Measurements from ENCODE around the gene KLC3.

The KLC3 gene

GRCh38 chr19:45344621-45345505 is 4.3 kb downstream of the KLC3 start:
- H3K18ac ChIP-seq (ENCODE audit: low read depth in 1 of 2, low read length in 2 of 2) = no peak overlapping the region
- no peak overlapping the region for H3K4me3 ChIP-seq (ENCODE audit: insufficient read depth in 1 of 2, low read depth in 1 of 2, low read length in 2 of 2)
- no peaks in the 10 kb centered on the region for H3K9me3 ChIP-seq (ENCODE audit: control insufficient read depth, low read length)
- no peak for DNase-seq
- no peaks in the 10 kb centered on the region for H3K79me1 ChIP-seq (replicated peaks; ENCODE audit: low read length, poor library complexity, severe bottlenecking)
- no peak overlapping the region for H2BK5ac ChIP-seq (ENCODE audit: low read depth, low read length, poor library complexity, severe bottlenecking)
- H3K4me2 ChIP-seq (ENCODE audit: low read length, poor library complexity, severe bottlenecking) = no peak overlapping the region
- no peak overlapping the region for H2AK5ac ChIP-seq (ENCODE audit: low read length, severe bottlenecking)
- no peak overlapping the region for H3K9ac ChIP-seq (ENCODE audit: low read length)
- no peak overlapping the region for H2BK12ac ChIP-seq (ENCODE audit: low read length in 2 of 2)
- peaks cover 0 to 8% of the 10 kb centered on the region in 2 experiments for H3K36me3 ChIP-seq (ENCODE audit: control insufficient read depth in 1 of 2, insufficient read depth in 2 of 2, low read depth in 1 of 2, low read length in 2 of 2)
- no peak overlapping the region for H2BK120ac ChIP-seq (ENCODE audit: low read depth, low read length)
- H3K14ac ChIP-seq (ENCODE audit: low read length in 2 of 2) = no peak overlapping the region
- 78% methylated on average over 15 of the region's 15 CpGs for WGBS
- no peak overlapping the region for H2BK15ac ChIP-seq (ENCODE audit: low read depth, poor library complexity, severe bottlenecking)
- H3K4ac ChIP-seq (ENCODE audit: low read depth in 1 of 2, low read length in 2 of 2) = no peak overlapping the region
- peaks cover 16% of the 10 kb centered on the region for H3K4me1 ChIP-seq (ENCODE audit: control insufficient read depth, insufficient read depth, low read depth, low read length)
- no peak overlapping the region for H2AFZ ChIP-seq (ENCODE audit: low read depth, low read length)
- no peak overlapping the region for H4K8ac ChIP-seq (ENCODE audit: low read length)
- no peak overlapping the region for H4K91ac ChIP-seq (ENCODE audit: low read length)
- peaks cover 25 to 42% of the 10 kb centered on the region in 2 experiments for H3K27me3 ChIP-seq (ENCODE audit: control insufficient read depth in 1 of 2, insufficient read depth in 1 of 2, low read length in 2 of 2)
- no peak overlapping the region for H3K23ac ChIP-seq (ENCODE audit: low read length in 2 of 2)
- no peak overlapping the region for H3K27ac ChIP-seq (ENCODE audit: low read length, poor library complexity, severe bottlenecking)

GRCh38 chr19:45345506-45345860 is 4.9 kb downstream of the KLC3 start:
- Histone ChIP-seq H3K14ac (ENCODE audit: low read length in 2 of 2) (no peak overlapping the region), H2AK5ac (ENCODE audit: low read length, severe bottlenecking) (no peak overlapping the region), H3K18ac (ENCODE audit: low read depth in 1 of 2, low read length in 2 of 2) (no peak overlapping the region), H3K4ac (ENCODE audit: low read depth in 1 of 2, low read length in 2 of 2) (no peak overlapping the region), H3K9me3 (ENCODE audit: control insufficient read depth, low read length) (no peaks in the 10 kb centered on the region), H3K4me1 (ENCODE audit: control insufficient read depth, insufficient read depth, low read depth, low read length) (peaks cover 13% of the 10 kb centered on the region), H3K27me3 (ENCODE audit: control insufficient read depth in 1 of 2, insufficient read depth in 1 of 2, low read length in 2 of 2) (peaks cover 20 to 36% of the 10 kb centered on the region in 2 experiments), H4K91ac (ENCODE audit: low read length) (no peak overlapping the region), H3K23ac (ENCODE audit: low read length in 2 of 2) (no peak overlapping the region), H3K9ac (ENCODE audit: low read length) (no peak overlapping the region), H3K27ac (ENCODE audit: low read length, poor library complexity, severe bottlenecking) (no peak overlapping the region), H2BK12ac (ENCODE audit: low read length in 2 of 2) (no peak overlapping the region), H2BK120ac (ENCODE audit: low read depth, low read length) (no peak overlapping the region), H3K79me1 (replicated peaks; ENCODE audit: low read length, poor library complexity, severe bottlenecking) (no peaks in the 10 kb centered on the region), H2AFZ (ENCODE audit: low read depth, low read length) (no peak overlapping the region), H4K8ac (ENCODE audit: low read length) (no peak overlapping the region), H3K36me3 (ENCODE audit: control insufficient read depth in 1 of 2, insufficient read depth in 2 of 2, low read depth in 1 of 2, low read length in 2 of 2) (peaks cover 0 to 13% of the 10 kb centered on the region in 2 experiments), H2BK15ac (ENCODE audit: low read depth, poor library complexity, severe bottlenecking) (no peak overlapping the region), H3K4me3 (ENCODE audit: insufficient read depth in 1 of 2, low read depth in 1 of 2, low read length in 2 of 2) (no peak overlapping the region), H2BK5ac (ENCODE audit: low read depth, low read length, poor library complexity, severe bottlenecking) (no peak overlapping the region), H3K4me2 (ENCODE audit: low read length, poor library complexity, severe bottlenecking) (no peak overlapping the region)
- no peak for DNase-seq
- WGBS = 88% methylated on average over 15 of the region's 15 CpGs

- Histone ChIP-seq H3K4ac (ENCODE audit: low read depth in 1 of 2, low read length in 2 of 2) (no peak overlapping the region), H3K27ac (ENCODE audit: low read length, poor library complexity, severe bottlenecking) (no peak overlapping the region), H3K9me3 (ENCODE audit: control insufficient read depth, low read length) (no peaks in the 10 kb centered on the region), H2AFZ (ENCODE audit: low read depth, low read length) (no peak overlapping the region), H3K4me2 (ENCODE audit: low read length, poor library complexity, severe bottlenecking) (no peak overlapping the region), H2BK120ac (ENCODE audit: low read depth, low read length) (no peak overlapping the region), H2AK5ac (ENCODE audit: low read length, severe bottlenecking) (no peak overlapping the region), H3K18ac (ENCODE audit: low read depth in 1 of 2, low read length in 2 of 2) (no peak overlapping the region), H3K14ac (ENCODE audit: low read length in 2 of 2) (peak overlapping the region in 1 of 2 experiments; percentile 72), H3K27me3 (ENCODE audit: control insufficient read depth in 1 of 2, insufficient read depth in 1 of 2, low read length in 2 of 2) (peaks cover 14 to 27% of the 10 kb centered on the region in 2 experiments), H3K4me1 (ENCODE audit: control insufficient read depth, insufficient read depth, low read depth, low read length) (peaks cover 6% of the 10 kb centered on the region), H2BK12ac (ENCODE audit: low read length in 2 of 2) (no peak overlapping the region), H3K23ac (ENCODE audit: low read length in 2 of 2) (no peak overlapping the region), H3K36me3 (ENCODE audit: control insufficient read depth in 1 of 2, insufficient read depth in 2 of 2, low read depth in 1 of 2, low read length in 2 of 2) (peaks cover 9 to 23% of the 10 kb centered on the region in 2 experiments), H4K8ac (ENCODE audit: low read length) (no peak overlapping the region), H4K91ac (ENCODE audit: low read length) (peak overlapping the region; percentile 11), H3K9ac (ENCODE audit: low read length) (no peak overlapping the region), H2BK15ac (ENCODE audit: low read depth, poor library complexity, severe bottlenecking) (no peak overlapping the region), H3K4me3 (ENCODE audit: insufficient read depth in 1 of 2, low read depth in 1 of 2, low read length in 2 of 2) (no peak overlapping the region), H3K79me1 (replicated peaks; ENCODE audit: low read length, poor library complexity, severe bottlenecking) (no peaks in the 10 kb centered on the region), H2BK5ac (ENCODE audit: low read depth, low read length, poor library complexity, severe bottlenecking) (no peak overlapping the region)
- WGBS = 46% methylated on average over 25 of the region's 27 CpGs
- DNase-seq = no peak
Measured at GRCh38 chr19:45346449-45346848, 5.9 kb downstream of the KLC3 start.

- Histone ChIP-seq H3K4me3 (ENCODE audit: insufficient read depth in 1 of 2, low read depth in 1 of 2, low read length in 2 of 2) (no peak overlapping the region), H3K4ac (ENCODE audit: low read depth in 1 of 2, low read length in 2 of 2) (no peak overlapping the region), H2AK5ac (ENCODE audit: low read length, severe bottlenecking) (no peak overlapping the region), H2BK12ac (ENCODE audit: low read length in 2 of 2) (no peak overlapping the region), H2AFZ (ENCODE audit: low read depth, low read length) (no peak overlapping the region), H3K79me1 (replicated peaks; ENCODE audit: low read length, poor library complexity, severe bottlenecking) (no peaks in the 10 kb centered on the region), H3K36me3 (ENCODE audit: control insufficient read depth in 1 of 2, insufficient read depth in 2 of 2, low read depth in 1 of 2, low read length in 2 of 2) (peaks cover 22 to 36% of the 10 kb centered on the region in 2 experiments), H3K23ac (ENCODE audit: low read length in 2 of 2) (no peak overlapping the region), H3K18ac (ENCODE audit: low read depth in 1 of 2, low read length in 2 of 2) (no peak overlapping the region), H3K9ac (ENCODE audit: low read length) (no peak overlapping the region), H3K4me1 (ENCODE audit: control insufficient read depth, insufficient read depth, low read depth, low read length) (peaks cover 6% of the 10 kb centered on the region), H3K4me2 (ENCODE audit: low read length, poor library complexity, severe bottlenecking) (no peak overlapping the region), H3K14ac (ENCODE audit: low read length in 2 of 2) (no peak overlapping the region), H4K8ac (ENCODE audit: low read length) (no peak overlapping the region), H3K27me3 (ENCODE audit: control insufficient read depth in 1 of 2, insufficient read depth in 1 of 2, low read length in 2 of 2) (peaks cover 9 to 19% of the 10 kb centered on the region in 2 experiments), H3K27ac (ENCODE audit: low read length, poor library complexity, severe bottlenecking) (no peak overlapping the region), H2BK120ac (ENCODE audit: low read depth, low read length) (no peak overlapping the region), H2BK5ac (ENCODE audit: low read depth, low read length, poor library complexity, severe bottlenecking) (no peak overlapping the region), H2BK15ac (ENCODE audit: low read depth, poor library complexity, severe bottlenecking) (no peak overlapping the region), H4K91ac (ENCODE audit: low read length) (no peak overlapping the region), H3K9me3 (ENCODE audit: control insufficient read depth, low read length) (no peaks in the 10 kb centered on the region)
- 90% methylated on average over 25 of the region's 25 CpGs for WGBS
- DNase-seq = no peak
Measured at GRCh38 chr19:45347570-45348366, 7.2 kb downstream of the KLC3 start.
